ENCODE results near the gene TEKT5.
"Not testable (repeated sequence)": the region's sequence is repeated elsewhere in the genome, so short reads cannot be mapped to it uniquely, and the experiment has no call there.

The TEKT5 gene

DNA sequence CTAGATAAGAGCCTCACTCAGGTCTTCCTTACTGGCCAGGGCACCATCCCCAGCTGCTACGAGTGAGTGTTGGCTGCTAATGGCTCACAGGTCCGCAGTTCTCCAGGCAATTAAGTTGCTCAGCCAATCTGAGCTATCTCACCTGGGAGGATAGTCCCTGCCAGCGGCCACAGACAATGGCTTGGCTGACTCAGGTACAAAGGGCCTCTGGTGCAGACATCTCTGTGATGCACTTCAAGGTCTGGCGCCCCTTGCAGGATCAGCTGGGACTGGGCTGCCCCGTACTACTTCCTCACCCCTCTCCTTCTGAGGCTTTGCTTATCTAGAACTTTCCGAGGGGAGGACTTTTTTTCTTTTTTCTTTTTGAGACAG is 65.2 kb downstream of the TEKT5 start:
- no peak for DNase-seq

DNA sequence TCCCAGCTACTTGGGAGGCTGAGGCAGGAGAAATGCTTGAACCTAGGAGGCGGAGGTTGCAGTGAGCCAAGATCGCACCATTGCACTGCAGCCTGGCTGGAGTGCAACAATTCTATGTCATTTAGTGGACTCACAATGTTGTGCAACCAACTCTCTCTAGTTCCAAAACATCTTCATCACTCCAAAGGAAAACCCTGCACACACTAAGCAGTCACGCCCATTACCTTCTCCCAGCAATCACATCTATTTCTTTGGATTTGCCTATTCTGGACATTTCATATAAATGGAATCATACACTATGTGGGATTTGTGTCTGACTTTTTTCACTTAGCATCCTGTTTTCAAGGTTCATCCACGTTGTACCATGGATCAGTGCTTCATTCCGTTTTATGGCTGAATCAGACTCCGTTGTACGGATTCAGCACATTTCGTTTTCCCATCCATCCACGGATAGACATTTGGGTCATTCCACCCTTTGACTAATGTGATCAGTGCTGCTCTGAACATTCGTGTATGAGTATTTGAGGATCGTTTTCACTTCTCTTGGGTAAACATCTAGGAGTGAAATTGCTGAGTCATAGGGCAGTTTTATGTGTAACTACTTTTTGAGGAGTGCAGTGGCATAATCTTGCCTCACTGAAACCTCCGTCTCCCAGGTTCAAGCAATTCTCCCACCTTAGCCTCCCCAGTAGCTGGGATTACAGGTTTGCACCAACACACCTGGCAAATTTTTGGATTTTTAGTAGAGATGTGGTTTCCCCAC is 69.0 kb downstream of the TEKT5 start:
- peak; percentile 16 for DNase-seq

DNA sequence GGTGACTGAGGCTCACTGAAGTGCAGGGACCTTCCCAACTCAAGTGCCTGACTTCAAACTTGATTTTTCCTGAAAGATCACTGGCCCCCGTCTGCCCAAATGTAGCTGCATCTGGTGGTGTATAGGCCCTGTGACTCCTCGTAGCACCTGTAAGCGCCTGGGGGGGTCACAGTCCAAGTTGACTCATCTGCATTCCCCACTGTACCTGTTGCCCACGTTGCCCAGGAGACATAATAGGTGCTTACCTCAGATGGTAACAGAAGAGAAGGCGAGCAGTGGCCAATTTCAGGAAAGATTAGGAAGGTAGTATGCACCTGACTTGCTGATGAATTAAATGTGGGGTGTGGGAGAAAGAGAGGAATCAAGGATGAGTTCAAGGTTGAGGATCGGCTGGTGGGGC is 70.2 kb downstream of the TEKT5 start:
- no peak for DNase-seq

DNA sequence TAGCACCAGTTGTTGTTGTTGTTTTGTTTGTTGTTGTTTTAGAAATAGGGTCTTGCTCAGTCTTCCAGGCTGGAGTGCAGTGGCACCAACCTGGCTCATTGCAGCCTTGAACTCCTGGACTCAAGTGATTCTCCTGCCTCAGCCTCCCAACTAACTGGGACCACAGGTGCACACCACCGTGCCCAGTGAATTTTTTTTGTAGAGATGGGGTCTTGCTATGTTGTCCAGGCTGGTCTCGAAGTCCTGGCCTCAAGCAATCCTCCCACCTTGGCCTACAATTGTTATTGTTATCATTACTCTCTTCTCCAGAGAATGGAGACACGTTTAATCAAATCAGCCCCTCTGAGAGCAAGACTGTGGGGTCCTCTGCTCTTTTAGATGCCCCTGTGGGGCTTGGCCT is 71.7 kb downstream of the TEKT5 start:
- no peak for DNase-seq

DNA sequence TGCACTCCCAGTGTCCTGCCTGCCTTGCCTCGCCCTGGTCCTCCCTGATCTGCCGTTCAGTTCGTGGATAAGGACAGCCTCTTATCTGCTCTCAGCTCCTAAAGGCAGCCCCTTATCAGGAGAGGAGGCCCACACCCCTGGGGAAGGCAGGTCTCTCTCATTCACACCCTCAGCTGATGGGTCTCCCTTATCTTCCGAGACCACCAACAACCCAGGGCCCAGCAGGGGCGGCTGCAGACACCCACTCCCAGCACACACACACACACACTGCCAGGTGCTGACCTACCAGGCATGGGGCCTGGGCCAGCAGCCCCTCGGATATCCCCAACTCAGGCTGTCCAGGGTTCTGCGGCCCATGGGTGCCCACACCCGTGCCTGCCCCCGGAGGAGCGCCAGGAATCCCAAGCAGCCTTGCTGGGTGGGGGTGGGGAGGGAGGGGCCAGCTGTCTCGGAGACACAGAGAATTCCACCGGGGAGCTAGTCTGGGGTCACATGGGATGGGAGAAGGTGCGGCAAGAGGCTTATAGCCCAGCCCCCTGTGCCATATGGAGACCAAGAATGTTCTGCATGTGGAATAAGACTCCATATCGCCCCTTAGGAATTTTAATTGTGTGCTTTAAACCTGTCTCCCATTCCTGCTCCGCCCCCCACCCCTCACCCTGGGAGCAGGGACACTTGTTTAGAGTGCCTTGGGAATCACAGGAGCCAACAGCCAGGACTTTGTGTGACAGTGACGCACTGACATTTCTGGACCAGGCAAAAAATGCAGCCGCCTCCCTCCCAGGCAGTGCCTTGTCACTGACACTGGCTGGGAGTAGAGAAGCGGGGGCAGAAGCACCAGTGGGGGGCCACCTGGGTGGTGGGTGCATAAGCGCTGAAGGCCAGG is 72.5 kb downstream of the TEKT5 start:
- no peak for DNase-seq

DNA sequence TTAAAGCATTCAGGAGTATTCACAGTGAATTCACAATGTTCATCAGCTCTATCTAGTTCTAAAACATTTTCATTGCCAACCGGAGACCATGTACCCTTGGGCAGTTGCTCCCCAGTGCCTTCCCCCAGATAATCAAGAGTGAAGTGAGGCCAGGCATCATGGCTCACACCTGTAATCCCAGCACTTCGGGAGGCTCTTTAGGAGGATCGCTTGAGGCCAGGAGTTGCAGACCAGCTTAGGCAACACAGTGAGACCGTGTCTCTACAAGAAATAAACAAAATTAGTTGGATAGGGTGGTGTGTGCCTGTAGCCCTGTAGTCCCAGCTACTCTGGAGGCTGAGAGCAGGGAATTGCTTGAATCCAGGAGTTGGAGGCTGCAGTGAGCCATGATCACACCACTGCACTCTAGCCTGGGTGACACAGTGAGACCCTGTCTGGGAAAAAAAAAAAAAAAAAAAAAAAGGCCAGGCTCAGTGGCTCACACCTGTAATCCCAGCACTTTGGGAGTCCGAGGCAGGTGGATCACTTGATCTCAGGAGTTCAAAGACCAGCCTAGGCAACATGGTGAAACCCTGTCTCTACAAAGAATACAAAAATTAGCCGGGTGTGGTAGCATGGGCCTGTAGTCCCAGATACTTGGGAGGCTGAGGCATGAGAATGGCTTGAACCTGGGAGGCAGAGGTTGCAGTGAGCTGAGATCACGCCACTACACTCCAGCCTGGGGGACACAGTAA is 73.3 kb downstream of the TEKT5 start:
- DNase-seq, result not testable (repeated sequence)

DNA sequence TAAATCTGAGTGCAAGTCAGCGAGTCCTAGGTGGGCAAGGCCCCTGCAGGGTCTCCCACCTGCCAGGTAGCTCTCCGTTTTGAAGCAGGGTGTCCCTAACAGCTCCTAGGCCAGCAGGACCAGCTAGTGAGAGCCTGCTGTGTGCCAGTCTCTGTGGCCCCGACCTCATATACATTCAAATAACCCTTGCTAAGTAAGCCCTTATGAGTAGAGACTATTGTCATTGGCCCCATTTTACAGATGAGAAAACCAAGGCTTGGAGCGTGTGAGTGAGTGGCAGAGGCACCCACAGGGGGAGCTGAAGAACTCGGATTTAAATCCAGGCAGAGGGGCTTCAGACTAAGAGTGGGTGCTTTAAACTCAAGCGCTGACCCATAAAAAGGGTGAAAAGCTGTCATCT is 74.6 kb downstream of the TEKT5 start:
- DNase-seq, result no peak

DNA sequence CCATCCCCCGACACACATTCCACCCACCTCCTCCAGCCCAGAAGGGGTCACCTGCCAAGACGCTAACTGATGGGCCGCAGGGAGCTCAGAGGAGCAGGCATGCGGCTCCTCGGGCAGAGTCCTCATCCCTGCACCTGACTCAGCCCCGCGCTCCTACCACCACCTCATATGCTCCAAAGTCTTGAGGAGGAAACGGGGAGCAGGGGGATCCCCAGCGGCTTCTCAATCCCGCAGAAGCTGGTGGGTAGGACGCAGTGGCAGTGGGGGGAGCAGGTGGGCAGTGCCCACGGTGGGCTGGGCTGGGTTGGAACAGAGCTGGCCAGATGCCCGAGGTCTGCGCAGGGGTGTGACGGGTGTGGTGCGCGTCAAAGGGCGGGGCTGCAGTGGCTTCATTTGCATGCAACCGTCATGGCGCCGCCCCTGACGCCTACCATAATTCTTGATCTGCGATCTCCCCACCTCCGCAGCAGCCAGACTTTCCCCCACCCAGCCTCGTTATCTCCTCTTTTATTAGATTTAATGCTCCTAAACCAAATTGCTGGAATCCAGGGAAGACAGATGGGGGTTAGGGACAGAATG is 75.4 kb downstream of the TEKT5 start:
- DNase-seq, result no peak

DNA sequence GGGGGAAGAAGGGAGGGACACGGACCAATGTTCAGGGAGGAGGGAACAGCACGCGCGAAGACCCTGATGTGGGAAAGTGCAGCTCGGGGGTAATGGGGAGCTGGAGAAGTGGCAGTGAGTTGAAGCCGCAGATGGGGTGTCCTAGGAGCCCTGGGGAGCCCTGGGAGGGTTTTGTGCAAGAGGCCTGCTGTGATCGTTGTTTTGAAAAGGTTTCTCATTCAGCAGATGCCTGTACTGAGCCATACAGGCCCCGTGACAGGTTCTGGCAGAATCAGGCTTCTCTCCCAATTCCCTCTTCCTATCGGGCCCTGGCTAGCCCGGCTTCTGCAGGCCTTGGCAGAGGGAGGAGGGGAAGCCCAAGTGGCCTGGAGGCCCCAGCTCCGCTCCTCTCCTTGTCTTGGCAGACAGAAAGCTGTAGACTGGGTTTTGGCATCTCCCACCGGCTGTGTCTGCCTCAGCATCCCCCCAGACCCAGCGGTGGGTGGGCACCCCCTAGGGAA is 76.0 kb downstream of the TEKT5 start:
- DNase-seq, result no peak

DNA sequence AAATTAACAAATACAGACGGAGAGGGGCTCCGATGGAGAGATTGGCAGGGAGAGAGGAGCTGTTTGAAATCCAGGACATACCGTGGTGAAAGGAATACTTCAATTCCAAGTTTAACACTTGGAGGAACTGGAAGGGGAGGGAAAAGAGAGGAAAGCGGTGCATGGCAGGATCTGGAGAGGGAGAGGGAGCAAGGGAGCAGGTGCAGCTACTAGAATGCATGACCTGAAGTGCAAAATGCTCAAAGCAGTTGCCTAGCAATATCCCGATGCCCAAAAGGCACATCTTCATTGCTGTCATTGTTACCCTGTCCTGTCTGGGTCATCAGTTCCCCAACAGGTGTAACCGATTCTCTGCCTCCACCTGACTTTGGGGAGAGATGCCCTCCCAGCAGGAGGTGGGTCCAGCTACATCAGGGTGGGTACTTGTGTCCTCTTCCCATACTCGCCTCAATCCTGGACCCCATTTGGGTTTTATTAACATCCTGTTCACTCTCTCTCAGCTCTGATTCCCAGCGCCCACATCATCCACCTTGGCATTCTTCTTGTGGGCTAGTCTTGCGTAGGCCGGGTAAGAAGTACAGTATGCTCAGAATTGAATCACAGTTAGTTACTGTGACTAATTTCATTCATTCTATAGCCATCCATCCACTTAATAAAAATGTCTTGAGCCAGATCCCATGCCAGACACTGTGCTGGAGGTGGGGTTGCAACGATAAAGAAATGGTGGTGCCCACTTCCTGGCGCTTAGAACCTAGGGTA is 76.9 kb downstream of the TEKT5 start:
- DNase-seq, result no peak

DNA sequence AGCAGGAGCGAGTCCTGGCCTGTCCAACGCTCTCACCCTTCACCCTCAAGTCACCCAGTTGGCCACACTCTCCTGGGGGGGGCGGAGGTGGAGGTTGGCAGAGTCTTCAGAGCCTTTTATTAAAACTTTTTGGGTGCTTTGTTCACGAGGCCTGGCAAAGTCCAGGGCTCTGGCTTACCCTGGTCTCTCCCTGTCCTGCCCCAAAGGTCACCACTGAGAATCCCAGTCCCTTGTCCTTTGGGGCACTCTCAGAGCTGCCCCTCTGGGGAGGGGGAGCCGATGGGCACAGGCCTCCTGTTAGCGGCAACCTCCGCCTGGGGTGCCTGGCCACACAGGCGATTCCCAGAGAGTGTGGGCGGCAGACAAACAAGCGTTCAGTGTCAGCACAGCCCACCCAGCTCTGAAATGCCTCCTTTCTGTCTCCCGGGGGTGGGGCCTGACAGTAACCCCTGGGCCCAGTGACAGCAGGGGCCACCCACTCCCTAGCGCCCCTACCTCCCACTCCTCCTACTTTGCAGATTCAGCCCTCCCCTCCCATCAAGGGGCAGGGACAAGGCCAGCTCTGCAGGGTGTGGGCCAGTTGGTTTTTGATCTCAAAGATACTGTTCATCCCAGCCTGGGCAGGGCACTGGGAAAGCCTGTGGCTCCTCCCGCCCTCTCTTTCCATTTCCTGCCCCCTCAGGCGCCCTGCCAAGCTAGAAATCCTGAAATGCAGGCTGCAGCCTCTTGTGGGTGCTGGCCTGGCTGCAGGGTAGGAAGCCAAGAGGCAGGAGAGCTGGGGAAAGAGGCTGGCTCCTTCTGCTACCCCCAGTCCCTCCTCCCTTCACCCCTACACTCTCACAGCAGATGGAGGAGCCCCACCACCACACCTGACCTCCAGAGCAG is 77.7 kb downstream of the TEKT5 start:
- DNase-seq, result peak; percentile 51

DNA sequence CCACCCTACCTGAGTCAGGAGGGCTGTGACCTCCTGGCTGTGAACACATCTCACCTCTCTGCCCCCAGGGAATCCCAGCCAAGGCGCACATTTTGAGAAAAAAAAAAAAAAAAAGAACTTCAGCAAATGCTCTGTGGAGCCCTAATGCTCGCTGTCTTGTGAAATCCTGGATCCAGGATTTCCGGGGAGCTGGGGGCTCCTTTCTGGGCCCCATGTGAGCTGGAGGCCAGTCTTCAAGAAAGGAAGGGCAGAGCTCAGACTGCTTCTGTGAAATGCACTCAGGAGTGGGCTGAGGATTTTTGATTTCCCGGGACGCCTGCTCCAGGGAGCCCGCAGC is 78.3 kb downstream of the TEKT5 start:
- no peak for DNase-seq

DNA sequence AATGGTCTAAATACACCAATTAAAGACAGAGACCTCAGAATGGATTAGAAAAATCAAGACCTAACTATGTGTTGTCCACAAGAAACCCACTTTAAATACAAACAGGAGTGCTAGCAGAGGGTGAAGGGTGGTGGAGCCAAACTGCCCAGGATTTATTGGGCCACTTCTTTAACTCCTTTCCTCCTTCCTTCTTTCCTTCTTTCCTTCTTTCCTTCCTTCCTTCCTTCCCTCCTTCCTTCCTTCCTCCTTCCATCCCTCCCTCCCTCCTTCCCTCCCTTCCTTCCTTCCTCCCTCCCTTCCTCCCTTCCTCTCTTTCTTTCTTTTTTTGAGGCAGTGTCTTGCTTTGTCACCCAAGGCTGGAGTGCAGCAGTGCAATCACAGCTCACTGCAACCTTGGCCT is 80.0 kb downstream of the TEKT5 start:
- DNase-seq, result no peak

DNA sequence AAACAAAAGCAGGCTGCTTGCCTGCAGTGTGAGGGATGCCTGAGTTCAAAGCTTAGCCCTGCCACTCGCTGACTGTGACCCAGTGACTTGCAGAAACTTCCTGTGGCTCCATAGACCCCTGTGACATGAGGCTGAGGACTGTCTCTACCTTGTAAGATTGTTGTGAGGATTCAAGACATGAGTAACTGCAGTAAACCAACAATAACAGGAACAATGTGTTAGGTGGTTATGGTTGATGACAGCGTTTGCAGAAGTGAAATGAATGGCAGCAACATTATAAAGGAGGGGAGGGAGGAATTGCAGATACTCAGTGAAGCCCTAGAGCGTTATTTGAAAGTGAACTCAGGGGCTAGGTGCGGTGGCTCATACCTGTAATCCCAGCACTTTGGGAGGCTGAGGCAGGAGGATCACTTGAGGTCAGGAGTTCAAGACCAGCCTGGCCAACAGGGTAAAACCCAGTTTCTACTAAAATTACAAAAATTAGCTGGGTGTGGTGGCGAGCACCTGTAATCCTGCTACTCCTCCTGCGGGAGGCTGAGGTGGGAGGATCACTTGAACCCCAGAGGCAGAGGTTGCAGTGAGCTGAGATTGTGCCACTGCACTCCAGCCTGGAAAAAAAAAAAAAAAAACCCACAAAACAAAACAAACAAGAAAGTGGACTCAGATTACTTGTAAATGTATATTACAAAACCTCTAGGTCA is 80.8 kb downstream of the TEKT5 start:
- no peak for DNase-seq

DNA sequence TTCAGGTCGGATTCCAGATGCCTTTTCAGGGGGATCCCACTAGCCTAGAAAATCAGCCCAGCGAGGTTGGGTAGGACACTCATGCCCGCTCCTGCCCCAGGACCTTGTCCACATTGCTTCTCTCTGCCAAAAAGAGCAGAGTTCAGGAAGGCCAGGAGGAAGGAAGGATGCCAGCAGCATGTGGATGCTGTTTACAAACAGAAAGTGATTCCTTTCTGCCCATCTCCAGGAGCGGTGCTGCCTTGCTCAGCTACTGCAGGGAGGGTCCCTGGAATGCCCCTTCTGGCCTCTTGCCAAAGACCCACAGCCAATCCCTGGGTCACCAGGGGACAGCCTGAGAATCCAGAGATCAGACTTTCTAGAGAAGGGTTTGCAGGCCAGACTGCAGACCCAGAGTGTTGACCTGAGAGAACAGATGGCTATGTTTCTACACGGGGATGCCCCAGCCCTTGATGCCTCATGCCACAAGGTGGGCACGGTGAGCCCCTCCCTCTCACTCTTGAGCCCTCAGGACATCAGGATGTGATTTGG is 82.0 kb downstream of the TEKT5 start:
- no peak for DNase-seq

DNA sequence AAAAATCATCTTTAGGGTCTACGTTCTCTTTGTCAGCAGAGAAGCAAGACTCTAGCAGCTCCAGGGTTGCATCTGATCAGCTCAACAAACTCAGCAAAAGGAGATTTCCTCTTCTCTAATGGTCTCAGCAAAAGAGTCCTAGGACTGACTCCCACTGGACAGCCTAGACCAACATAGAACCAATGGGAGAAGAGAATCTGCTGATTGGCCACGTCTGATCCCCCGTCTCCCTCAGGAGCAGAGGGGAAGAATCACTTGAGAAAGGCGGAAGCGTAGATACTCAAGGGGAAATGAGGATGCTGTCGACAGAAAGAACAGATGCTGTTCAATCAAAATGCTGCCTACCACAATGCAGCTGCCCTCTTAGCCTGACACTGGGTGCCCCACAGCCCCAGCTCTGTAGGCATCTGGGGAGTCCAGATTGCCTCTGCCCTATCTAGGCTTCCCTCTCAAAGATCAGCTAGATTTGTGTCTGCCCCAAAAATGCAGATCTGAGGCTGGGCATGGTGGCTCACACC is 82.8 kb downstream of the TEKT5 start:
- DNase-seq, result no peak

DNA sequence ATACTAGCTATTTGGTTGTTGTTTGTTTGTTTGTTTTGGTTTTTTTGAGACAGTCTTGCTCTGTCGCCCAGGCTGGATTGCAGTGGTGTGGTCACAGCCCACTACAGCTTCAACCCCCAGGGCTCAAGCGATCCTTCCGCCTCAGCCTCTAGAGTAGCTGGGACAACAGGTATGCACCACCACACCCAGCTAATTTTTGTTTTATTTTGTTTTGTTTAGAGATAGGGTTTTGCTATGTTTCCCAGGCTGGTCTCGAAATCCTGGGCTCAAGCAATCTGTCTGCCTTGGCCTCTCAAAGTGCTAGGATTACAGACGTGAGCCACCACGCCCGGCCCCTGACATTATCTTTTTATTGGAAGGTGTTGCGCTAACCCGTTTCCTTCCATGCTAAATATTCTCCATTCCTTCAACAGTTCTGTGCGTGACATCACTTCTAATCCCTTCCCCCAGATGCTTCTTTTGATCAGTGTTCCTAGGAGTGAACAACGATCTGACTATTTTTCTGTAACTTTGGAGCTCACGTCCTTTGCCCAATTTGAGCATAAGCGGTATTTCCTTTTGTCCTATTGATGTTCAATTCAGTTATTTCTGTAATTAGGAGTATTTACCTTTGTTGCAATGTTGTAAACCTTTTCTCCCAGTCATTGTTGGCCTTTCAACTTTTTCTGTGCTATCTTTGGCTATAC is 84.1 kb downstream of the TEKT5 start:
- DNase-seq, result no peak

DNA sequence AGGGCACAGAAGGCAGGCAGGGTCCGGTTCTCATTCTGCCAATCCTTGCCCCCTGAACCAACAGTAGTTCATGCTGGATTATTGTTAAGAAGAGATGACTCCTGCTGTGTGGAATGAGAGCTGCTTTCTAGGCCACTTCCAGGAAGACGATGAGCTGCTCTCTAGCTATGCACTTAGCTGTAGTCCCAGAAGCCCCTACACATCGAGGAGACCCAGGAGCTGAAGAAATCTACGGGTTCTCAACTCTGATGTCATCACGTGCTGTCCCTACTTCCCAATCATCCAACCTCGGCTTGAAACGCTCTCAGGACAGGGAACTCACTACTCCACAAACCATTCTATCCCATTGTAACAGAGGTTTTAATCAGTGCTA is 85.3 kb downstream of the TEKT5 start:
- DNase-seq, result peak; percentile 83

DNA sequence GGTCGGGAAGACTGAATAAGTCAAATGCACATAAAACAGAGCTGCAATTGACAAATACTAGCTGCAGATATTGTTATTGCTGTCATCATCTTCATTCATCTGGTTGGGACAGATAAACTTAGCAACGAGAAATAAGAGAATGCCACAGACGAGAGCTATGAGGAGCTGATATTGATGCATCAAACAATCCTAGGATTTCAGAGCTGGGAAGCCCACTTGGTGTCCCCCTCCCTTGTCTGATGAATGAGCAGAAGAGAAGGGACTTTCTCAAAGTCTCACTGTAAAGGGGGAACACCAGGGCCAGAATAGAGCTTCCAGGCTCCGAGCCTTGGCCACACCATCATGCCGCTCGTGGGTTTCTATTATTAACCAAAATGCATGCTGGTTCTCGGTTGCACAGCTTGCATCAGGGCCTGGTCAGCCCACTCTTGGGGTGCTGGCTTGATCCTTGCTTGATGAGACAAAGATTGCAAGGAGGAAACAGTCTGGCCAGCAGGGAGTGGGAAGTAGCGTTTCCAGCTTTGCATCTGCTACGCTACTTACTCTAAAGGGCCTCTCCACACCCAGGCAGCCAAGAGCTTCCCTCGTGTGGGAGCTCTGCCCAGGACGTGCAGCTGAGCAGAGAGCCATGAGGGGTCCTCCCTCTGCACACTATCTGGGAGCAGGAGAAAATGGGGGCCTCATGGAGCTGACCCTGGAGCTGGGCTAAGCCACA is 85.9 kb downstream of the TEKT5 start:
- DNase-seq, result no peak

Data from fibroblast of skin of back (primary cell).